DMS114 treated with DMSO at 0.1 percent for 48 hours (cell line): ENCODE results near the gene PDZD2.

Experiments used
- DNase-seq: peaks from one replicate; lab custom pipeline; 2025; ENCODE audit not compliant: unreplicated experiment; lab: John Stamatoyannopoulos, UW

PDZD2 gene

GRCh38 chr5:31860726-31861433 lies 221.9 kb downstream of the PDZD2 start:
- no peak for DNase-seq

GRCh38 chr5:31861601-31862000 lies 222.7 kb downstream of the PDZD2 start:
- no peak for DNase-seq

- no peak for DNase-seq
Measured at GRCh38 chr5:31863991-31864411, 225.1 kb downstream of the PDZD2 start.

GRCh38 chr5:31866166-31866565 lies 227.2 kb downstream of the PDZD2 start:
- DNase-seq: no peak

GRCh38 chr5:31867219-31867618 lies 228.3 kb downstream of the PDZD2 start:
- DNase-seq: no peak

GRCh38 chr5:31880449-31880848 lies 241.5 kb downstream of the PDZD2 start:
- no peak for DNase-seq

- no peak for DNase-seq
Measured at GRCh38 chr5:31884896-31885295, 246.0 kb downstream of the PDZD2 start.

GRCh38 chr5:31886206-31886605 lies 247.3 kb downstream of the PDZD2 start:
- no peak for DNase-seq

- DNase-seq: no peak
Measured at GRCh38 chr5:31887556-31887955, 248.6 kb downstream of the PDZD2 start.

- no peak for DNase-seq
Measured at GRCh38 chr5:31888564-31888963, 249.6 kb downstream of the PDZD2 start.

GRCh38 chr5:31889001-31889561 lies 250.2 kb downstream of the PDZD2 start:
- no peak for DNase-seq

GRCh38 chr5:31890046-31890445 lies 251.1 kb downstream of the PDZD2 start:
- no peak for DNase-seq

- DNase-seq: no peak
Measured at GRCh38 chr5:31894141-31894540, 255.2 kb downstream of the PDZD2 start.

GRCh38 chr5:31895199-31895820 lies 256.4 kb downstream of the PDZD2 start:
- DNase-seq: no peak

- DNase-seq: no peak
Measured at GRCh38 chr5:31898036-31898632, 259.2 kb downstream of the PDZD2 start.

GRCh38 chr5:31900296-31900865 lies 261.4 kb downstream of the PDZD2 start:
- no peak for DNase-seq

GRCh38 chr5:31901807-31902530 lies 263.0 kb downstream of the PDZD2 start:
- DNase-seq: no peak

- no peak for DNase-seq
Measured at GRCh38 chr5:31908396-31908795, 269.5 kb downstream of the PDZD2 start.

GRCh38 chr5:31909073-31909472 lies 270.1 kb downstream of the PDZD2 start:
- DNase-seq: no peak

- no peak for DNase-seq
Measured at GRCh38 chr5:31911291-31912265, 272.6 kb downstream of the PDZD2 start.
